Endothelial cell of umbilical vein (primary cell): ENCODE measurements around the gene NCOA7. TPM values are rescaled to one million over a fixed set of nuclear protein-coding genes. Genes with fewer than 3 reads are reported as not detected.

Source experiments
- BruUV-seq: library from RNA; stranded (reverse); fragments of 400-500 nt; replicated peaks from 2 replicates; lab custom pipeline; 2021; lab: Mats Ljungman, UMichigan
- CTCF ChIA-PET: fragments of 300-600, 350-600 bp; sonication (Branson Sonifier 250); formaldehyde crosslinking; loops from one replicate; lab custom pipeline; 2021; ENCODE audit warnings: antibody characterized with exemption, inconsistent platforms; lab: Charles Lee
- POLR2A ChIA-PET: fragments of 300-600, 350-600 bp; sonication (Branson Sonifier 250); formaldehyde crosslinking; loops from one replicate; lab custom pipeline; 2021; ENCODE audit warnings: antibody characterized with exemption, inconsistent platforms; lab: Charles Lee
- DNase-seq: peaks from one replicate; pipeline ENCODE4 v3.0.0-alpha.2; 2011; ENCODE audit warnings: low read depth, low spot score
- FAIRE-seq: peaks from 2 replicates; lab custom pipeline; 2011; peaks lifted over from hg19 to GRCh38; lab: Jason Lieb, UNC
- H2AFZ ChIP-seq: 2 replicates; pipeline ENCODE4 v1.6.0; 2012; ENCODE audit warnings: low read depth, low read length, control low read depth, inconsistent platforms
- H3K27ac ChIP-seq: 2 replicates; pipeline ENCODE4 v1.5.1; 2011; ENCODE audit warnings: low read depth, mild to moderate bottlenecking, control low read depth, low read length, moderate library complexity; ENCODE audit not compliant: insufficient read depth
- H3K27me3 ChIP-seq, 2 experiments: 2 replicates each; pipeline versions ENCODE4 v1.6.0 to v1.6.1; 2011; ENCODE audit warnings: low read length in 2 of 2, mixed read lengths in 1 of 2; ENCODE audit not compliant: control insufficient read depth in 2 of 2, insufficient read depth in 2 of 2
- H3K36me3 ChIP-seq, 2 experiments: 2 replicates in 1 of 2; 3 replicates in 1 of 2; pipeline ENCODE4 v1.5.1; 2011; ENCODE audit warnings: low read length in 2 of 2, mild to moderate bottlenecking in 1 of 2, moderate library complexity in 1 of 2; ENCODE audit not compliant: control insufficient read depth in 2 of 2, insufficient read depth in 2 of 2; ENCODE audit errors: extremely low read depth in 1 of 2
- H3K4me1 ChIP-seq: 3 replicates; pipeline ENCODE4 v1.5.1; 2011; ENCODE audit warnings: mild to moderate bottlenecking, low read length; ENCODE audit not compliant: control insufficient read depth, insufficient read depth; ENCODE audit errors: extremely low read depth
- H3K4me2 ChIP-seq: 2 replicates; pipeline ENCODE4 v1.6.1; 2011; ENCODE audit warnings: low read length, control low read depth, mixed read lengths; ENCODE audit not compliant: insufficient read depth
- H3K4me3 ChIP-seq, 3 experiments: fragments of 200-600 bp in 1 of 3; sonication (generic), shearing (Covaris generic) in 1 of 3; replicated peaks in 1 of 3; 2 replicates each; pipeline ENCODE4 v1.5.1; 2011 to 2016; ENCODE audit warnings: control low read depth in 3 of 3, low read length in 3 of 3, mild to moderate bottlenecking in 2 of 3, inconsistent platforms in 1 of 3, low read depth in 1 of 3, moderate library complexity in 1 of 3; ENCODE audit not compliant: insufficient read depth in 1 of 3
- H3K79me2 ChIP-seq: 2 replicates; pipeline ENCODE4 v1.6.0; 2012; ENCODE audit warnings: low read length, inconsistent platforms; ENCODE audit not compliant: control insufficient read depth, insufficient read depth
- H3K9ac ChIP-seq: replicated peaks from 2 replicates; pipeline ENCODE3; 2011; ENCODE audit warnings: low read length, control low read depth; ENCODE audit not compliant: insufficient read depth; ENCODE audit errors: extremely low read depth
- H3K9me1 ChIP-seq: replicated peaks from 3 replicates; pipeline ENCODE4 v1.6.0; 2011; ENCODE audit warnings: mild to moderate bottlenecking, low read length; ENCODE audit not compliant: control insufficient read depth, insufficient read depth; ENCODE audit errors: extremely low read depth
- H3K9me3 ChIP-seq: replicated peaks from 2 replicates; pipeline ENCODE4 v1.5.1; 2012; ENCODE audit warnings: low read length, inconsistent platforms; ENCODE audit not compliant: control insufficient read depth, insufficient read depth
- H4K20me1 ChIP-seq: replicated peaks from 2 replicates; pipeline ENCODE3; 2011; ENCODE audit warnings: mild to moderate bottlenecking, low read length; ENCODE audit not compliant: control insufficient read depth, insufficient read depth; ENCODE audit errors: extremely low read depth
- EZH2 ChIP-seq: IDR thresholded peaks from 2 replicates; pipeline ENCODE4 v1.6.1; 2012; ENCODE audit warnings: borderline replicate concordance, low read depth, mild to moderate bottlenecking, moderate library complexity, low read length, inconsistent platforms; ENCODE audit not compliant: severe bottlenecking
- FOS ChIP-seq: IDR thresholded peaks from 2 replicates; pipeline ENCODE4 v1.6.1; 2011; ENCODE audit warnings: mild to moderate bottlenecking, low read length, moderate library complexity, borderline replicate concordance; ENCODE audit not compliant: insufficient read depth
- GATA2 ChIP-seq: IDR thresholded peaks from 2 replicates; pipeline ENCODE4 v1.7.0; 2011; ENCODE audit warnings: low read depth, mild to moderate bottlenecking, moderate library complexity, mixed read lengths, low read length; ENCODE audit not compliant: insufficient read length, insufficient read depth
- JUN ChIP-seq: IDR thresholded peaks from 2 replicates; pipeline ENCODE4 v1.6.1; 2011; ENCODE audit warnings: borderline replicate concordance, low read depth; ENCODE audit not compliant: insufficient read length, insufficient read depth
- MYC ChIP-seq: IDR thresholded peaks from one replicate; pipeline ENCODE4 v1.6.1; 2011; ENCODE audit warnings: mild to moderate bottlenecking, low read depth, low read length
- POLR2A ChIP-seq: IDR thresholded peaks from 2 replicates; pipeline ENCODE4 v1.6.1; 2012; ENCODE audit warnings: low read depth, mild to moderate bottlenecking, control low read depth, low read length
- POLR2AphosphoS5 ChIP-seq: IDR thresholded peaks from 2 replicates; pipeline ENCODE4 v1.6.1; 2012; ENCODE audit warnings: low read depth, mild to moderate bottlenecking, control low read depth, low read length, moderate library complexity; ENCODE audit not compliant: insufficient read depth
- dilution Hi-C: fragments of 300-500 bp; cut with MboI; formaldehyde crosslinking; loops from one replicate; pipeline ENCODE4 v1.15.0; 2019; ENCODE audit warnings: low sequenced_read_pairs; ENCODE audit not compliant: extremely low pct_ligation_motif_present
- intact Hi-C: fragments of 100-400 bp; cut with micrococcal nuclease; formaldehyde crosslinking; loops from one replicate; pipeline ENCODE4 v1.10.0; 2022
- polyA plus RNA-seq, 4 experiments: library from polyadenylated mRNA; depleted of rRNA in 3 of 4; stranded (reverse) in 3 of 4; unstranded in 1 of 4; fragments of >200 nt; gene quantifications; 2 replicates each; pipeline versions ENCODE4 v1.2.1 to v1.2.3, GENCODE V29; 2011 to 2012; ENCODE audit warnings: missing spikeins in 1 of 4
- total RNA-seq: library from RNA; stranded (reverse); gene quantifications from 2 replicates; pipeline ENCODE4 v1.2.3, GENCODE V29; 2021
- TF ChIP-seq, protein P1 (sequence below): IDR thresholded peaks from 2 replicates; pipeline ENCODE4 v1.6.1; 2011; ENCODE audit not compliant: insufficient read depth, insufficient read length
- TF ChIP-seq, protein P2 (sequence below), 2 donors: IDR thresholded peaks; 1 replicate in 1 of 2; 2 replicates in 1 of 2; pipeline ENCODE4 v1.5.1; 2011; ENCODE audit warnings: low read length in 2 of 2, mild to moderate bottlenecking in 2 of 2, moderate library complexity in 2 of 2, control low read depth in 1 of 2, inconsistent platforms in 1 of 2, low read depth in 1 of 2; ENCODE audit not compliant: insufficient read depth in 1 of 2; ENCODE audit errors: extremely low read depth in 1 of 2

Gene NCOA7
- total and polyA plus RNA-seq, 2 donors (not counting 3 experiments of a cell fraction or from before 2014, with no cell fraction given): 27.7 to 71.2 TPM

DNA sequence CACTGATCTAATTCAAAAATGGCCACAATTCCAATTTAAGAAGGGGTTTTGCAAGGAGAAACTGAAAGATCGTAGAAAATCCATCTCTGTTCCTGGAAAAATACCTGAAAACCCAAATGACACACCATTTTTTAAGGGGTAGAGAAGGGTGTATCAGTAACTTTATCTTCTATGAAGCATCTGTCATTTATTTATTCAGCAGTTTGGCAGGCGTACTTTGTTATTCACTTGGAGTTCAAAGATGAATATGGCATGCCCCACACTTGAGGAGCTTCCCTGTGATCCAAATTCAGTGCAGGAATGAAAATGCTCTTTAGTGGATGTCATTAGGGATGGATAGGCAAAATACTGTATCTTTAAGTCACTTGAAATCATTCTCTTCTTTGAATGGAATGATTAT, 173.1 kb downstream of the NCOA7 start:
- DNase-seq (no peak), FAIRE-seq (no peak)
- H3K27ac ChIP-seq: no peak overlapping the region
- H3K27me3 ChIP-seq: no peaks in the 10 kb centered on the region
- CTCF ChIA-PET: interaction anchor here (0.8 to 3.5 kb wide), 5 partner anchors 11 to 183 kb away, joined by 3 to 24 read pairs (median 3); no protein-coding TSS in a partner anchor
- no peaks in the 10 kb centered on the region for H3K4me1 ChIP-seq
- no peaks in the 10 kb centered on the region for H3K9me3 ChIP-seq
- H3K79me2 ChIP-seq: no peaks in the 10 kb centered on the region
- no TSS peak for BruUV-seq
- dilution Hi-C loops (no loop called here), intact Hi-C loops (no loop called here)
- H3K4me3 ChIP-seq: no peak overlapping the region
- H3K36me3 ChIP-seq: peaks cover 0 to 1% of the 10 kb centered on the region in 2 experiments
- H4K20me1 ChIP-seq: no peaks in the 10 kb centered on the region
- TF ChIP-seq FOS (no peak), POLR2A (no peak)
- TF ChIP-seq, protein P1, sequence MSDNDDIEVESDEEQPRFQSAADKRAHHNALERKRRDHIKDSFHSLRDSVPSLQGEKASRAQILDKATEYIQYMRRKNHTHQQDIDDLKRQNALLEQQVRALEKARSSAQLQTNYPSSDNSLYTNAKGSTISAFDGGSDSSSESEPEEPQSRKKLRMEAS: no peak
- no peak overlapping the region for H3K9ac ChIP-seq
- no peak overlapping the region for H3K4me2 ChIP-seq
- no peak overlapping the region for H2AFZ ChIP-seq
- POLR2A ChIA-PET: no interaction called here
- H3K9me1 ChIP-seq: no peaks in the 10 kb centered on the region

DNA sequence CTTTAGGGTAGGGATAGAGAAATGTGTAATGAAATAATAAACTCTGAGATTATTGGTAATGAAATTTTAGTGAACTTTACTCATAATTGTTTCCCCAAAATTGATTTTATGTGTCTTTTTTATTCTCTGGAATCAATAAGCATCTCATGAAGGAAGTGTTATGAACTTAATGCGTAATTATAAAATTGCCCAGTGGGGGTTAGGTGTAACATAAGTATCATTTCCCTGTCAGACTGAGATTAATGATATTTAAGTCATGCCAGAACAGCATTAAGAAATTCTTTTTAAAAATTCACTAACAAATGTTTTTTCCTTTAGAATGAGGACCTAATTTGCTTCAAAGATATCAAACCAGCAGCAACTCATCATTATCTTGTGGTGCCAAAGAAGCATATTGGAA, 175.8 kb downstream of the NCOA7 start:
- no peak for DNase-seq
- CTCF ChIA-PET: interaction anchor here (1.0 to 1.4 kb wide), 2 partner anchors 10 to 60 kb away, joined by 3 read pairs; partner anchors contain the start of gene HINT3
- H3K9me3 ChIP-seq: no peaks in the 10 kb centered on the region
- no peaks in the 10 kb centered on the region for H4K20me1 ChIP-seq
- no peak for FAIRE-seq
- no peak overlapping the region for H3K9ac ChIP-seq
- H3K4me3 ChIP-seq: no peak overlapping the region
- TF ChIP-seq, protein P1: no peak
- no peak for TF ChIP-seq POLR2AphosphoS5
- TF ChIP-seq GATA2: no peak
- TF ChIP-seq POLR2A: no peak
- TF ChIP-seq EZH2: no peak
- no peak for TF ChIP-seq FOS
- TF ChIP-seq, protein P2, sequence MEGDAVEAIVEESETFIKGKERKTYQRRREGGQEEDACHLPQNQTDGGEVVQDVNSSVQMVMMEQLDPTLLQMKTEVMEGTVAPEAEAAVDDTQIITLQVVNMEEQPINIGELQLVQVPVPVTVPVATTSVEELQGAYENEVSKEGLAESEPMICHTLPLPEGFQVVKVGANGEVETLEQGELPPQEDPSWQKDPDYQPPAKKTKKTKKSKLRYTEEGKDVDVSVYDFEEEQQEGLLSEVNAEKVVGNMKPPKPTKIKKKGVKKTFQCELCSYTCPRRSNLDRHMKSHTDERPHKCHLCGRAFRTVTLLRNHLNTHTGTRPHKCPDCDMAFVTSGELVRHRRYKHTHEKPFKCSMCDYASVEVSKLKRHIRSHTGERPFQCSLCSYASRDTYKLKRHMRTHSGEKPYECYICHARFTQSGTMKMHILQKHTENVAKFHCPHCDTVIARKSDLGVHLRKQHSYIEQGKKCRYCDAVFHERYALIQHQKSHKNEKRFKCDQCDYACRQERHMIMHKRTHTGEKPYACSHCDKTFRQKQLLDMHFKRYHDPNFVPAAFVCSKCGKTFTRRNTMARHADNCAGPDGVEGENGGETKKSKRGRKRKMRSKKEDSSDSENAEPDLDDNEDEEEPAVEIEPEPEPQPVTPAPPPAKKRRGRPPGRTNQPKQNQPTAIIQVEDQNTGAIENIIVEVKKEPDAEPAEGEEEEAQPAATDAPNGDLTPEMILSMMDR (IDR thresholded peaks at IDR 0.05; ENCODE audit: extremely low read depth in 1 of 2, insufficient read depth in 1 of 2, low read depth in 1 of 2, low read length in 2 of 2): no peak
- no peak for TF ChIP-seq MYC
- no peak for TF ChIP-seq JUN
- no peaks in the 10 kb centered on the region for H3K4me1 ChIP-seq
- intact Hi-C loops (no loop called here), dilution Hi-C loops (no loop called here)
- POLR2A ChIA-PET: no interaction called here
- no peak overlapping the region for H2AFZ ChIP-seq
- H3K27me3 ChIP-seq: no peaks in the 10 kb centered on the region
- H3K4me2 ChIP-seq: no peak overlapping the region
- no peaks in the 10 kb centered on the region for H3K79me2 ChIP-seq
- peaks cover 0 to 1% of the 10 kb centered on the region in 2 experiments for H3K36me3 ChIP-seq
- H3K27ac ChIP-seq: no peak overlapping the region
- H3K9me1 ChIP-seq: no peaks in the 10 kb centered on the region
- no TSS peak for BruUV-seq
